HEK293 (cell line): Measurements from ENCODE around the gene GRIK2.

ENCODE experiments used
- CTCF ChIA-PET: fragments of 350-600 bp; formaldehyde crosslinking; extraction: SDS; loops from one replicate; lab custom pipeline; 2021; ENCODE audit warnings: antibody characterized with exemption; lab: Yijun Ruan, JAX
- POLR2A ChIA-PET: fragments of 300-600 bp; formaldehyde crosslinking; extraction: SDS; loops from one replicate; lab custom pipeline; 2020; ENCODE audit warnings: antibody characterized with exemption, inconsistent platforms; lab: Yijun Ruan, JAX
- H3K27ac ChIP-seq: fragments of 200-500 bp; sonication (Bioruptor generic); 2 replicates; pipeline ENCODE4 v1.5.1; 2014; ENCODE audit warnings: low read depth, low read length, control low read depth, inconsistent platforms; ENCODE audit errors: extremely low read depth
- H3K36me3 ChIP-seq, 2 experiments: fragments of 200-500 bp in 1 of 2; sonication (Bioruptor generic) in 1 of 2; 1 replicate in 1 of 2; 2 replicates in 1 of 2; pipeline ENCODE4 v1.5.1; 2014 to 2017; ENCODE audit warnings: inconsistent platforms in 2 of 2, low read length in 2 of 2; ENCODE audit not compliant: control insufficient read depth in 2 of 2, insufficient read depth in 1 of 2
- H3K4me1 ChIP-seq: fragments of 200-500 bp; sonication (Bioruptor generic); 2 replicates; pipeline ENCODE4 v1.5.1; 2014; ENCODE audit warnings: mild to moderate bottlenecking, low read length, inconsistent platforms; ENCODE audit not compliant: control insufficient read depth, insufficient read depth
- H3K4me3 ChIP-seq: 2 replicates; pipeline ENCODE4 v1.5.1; 2011; ENCODE audit warnings: low read depth, mild to moderate bottlenecking, control low read depth, low read length, moderate library complexity
- H3K9me3 ChIP-seq: fragments of 200-500 bp; sonication (Bioruptor generic); 2 replicates; pipeline ENCODE4 v1.5.1; 2014; ENCODE audit warnings: low read depth, low read length, inconsistent platforms; ENCODE audit not compliant: control insufficient read depth, insufficient read depth
- BCL11A ChIP-seq: fragments of 450-650 bp; formaldehyde crosslinking; IDR thresholded peaks from 2 replicates; pipeline ENCODE4 v1.5.1; 2016; ENCODE audit warnings: low read depth, missing biosample characterization, missing genetic modification characterization
- GLIS1 ChIP-seq: fragments of 450-650 bp; formaldehyde crosslinking; IDR thresholded peaks from 2 replicates; pipeline ENCODE4 v1.5.1; 2016; ENCODE audit warnings: missing biosample characterization, missing genetic modification characterization
- HOXD13 ChIP-seq: sonication (generic); formaldehyde crosslinking; IDR thresholded peaks from 2 replicates; pipeline ENCODE4 v1.8.0; 2022; ENCODE audit warnings: missing genetic modification reagents, borderline replicate concordance
- MEIS1 ChIP-seq: sonication (generic); formaldehyde crosslinking; IDR thresholded peaks from 2 replicates; pipeline ENCODE4 v1.8.1; 2022; ENCODE audit warnings: missing genetic modification reagents, mild to moderate bottlenecking, borderline replicate concordance
- MZF1 ChIP-seq: fragments of 450-650 bp; formaldehyde crosslinking; IDR thresholded peaks from 2 replicates; pipeline ENCODE4 v1.5.1; 2017; ENCODE audit warnings: missing biosample characterization, missing genetic modification characterization, borderline replicate concordance
- PRDM1 ChIP-seq: fragments of 450-650 bp; formaldehyde crosslinking; IDR thresholded peaks from 2 replicates; pipeline ENCODE4; 2016; ENCODE audit warnings: missing biosample characterization, missing genetic modification characterization
- SP2 ChIP-seq: fragments of 450-650 bp; formaldehyde crosslinking; IDR thresholded peaks from 2 replicates; pipeline ENCODE4 v1.5.1; 2016; ENCODE audit warnings: missing biosample characterization, missing genetic modification characterization
- ZFHX2 ChIP-seq: fragments of 450-650 bp; formaldehyde crosslinking; conservative IDR thresholded peaks from 2 replicates; pipeline ENCODE4 v1.5.1; 2016; ENCODE audit warnings: missing biosample characterization, missing genetic modification characterization
- ZNF121 ChIP-seq: fragments of 450-650 bp; formaldehyde crosslinking; IDR thresholded peaks from 2 replicates; pipeline ENCODE4 v1.5.1; 2016; ENCODE audit warnings: missing biosample characterization, missing genetic modification characterization
- ZNF132 ChIP-seq: fragments of 450-650 bp; formaldehyde crosslinking; IDR thresholded peaks from 2 replicates; pipeline ENCODE4 v1.5.1; 2017; ENCODE audit warnings: missing biosample characterization, missing genetic modification characterization, borderline replicate concordance
- ZNF133 ChIP-seq: fragments of 450-650 bp; formaldehyde crosslinking; IDR thresholded peaks from 2 replicates; pipeline ENCODE4 v1.5.1; 2016; ENCODE audit warnings: missing biosample characterization, missing genetic modification characterization
- ZNF221 ChIP-seq: fragments of 450-650 bp; formaldehyde crosslinking; IDR thresholded peaks from 2 replicates; pipeline ENCODE4 v1.5.1; 2017; ENCODE audit warnings: missing biosample characterization, missing genetic modification characterization, borderline replicate concordance
- ZNF26 ChIP-seq: fragments of 450-650 bp; formaldehyde crosslinking; IDR thresholded peaks from 2 replicates; pipeline ENCODE4 v1.5.1; 2016; ENCODE audit warnings: missing biosample characterization, missing genetic modification characterization
- ZNF610 ChIP-seq: fragments of 450-650 bp; formaldehyde crosslinking; IDR thresholded peaks from 2 replicates; pipeline ENCODE4 v1.5.1; 2016; ENCODE audit warnings: missing biosample characterization, missing genetic modification characterization, borderline replicate concordance
- ZNF623 ChIP-seq: fragments of 450-650 bp; formaldehyde crosslinking; IDR thresholded peaks from 2 replicates; pipeline ENCODE4 v1.5.1; 2016; ENCODE audit warnings: missing biosample characterization, missing genetic modification characterization
- ZNF654 ChIP-seq: fragments of 450-650 bp; formaldehyde crosslinking; IDR thresholded peaks from 2 replicates; pipeline ENCODE4 v1.5.1; 2016; ENCODE audit warnings: low read depth, missing biosample characterization, missing genetic modification characterization
- ZSCAN4 ChIP-seq: fragments of 450-650 bp; formaldehyde crosslinking; IDR thresholded peaks from 2 replicates; pipeline ENCODE4 v1.5.1; 2017; ENCODE audit warnings: missing biosample characterization, missing genetic modification characterization
- TF ChIP-seq, protein P1 (sequence below): fragments of 450-650 bp; formaldehyde crosslinking; IDR thresholded peaks from 2 replicates; pipeline ENCODE4 v1.5.1; 2017; ENCODE audit warnings: missing biosample characterization, missing genetic modification characterization
- TF ChIP-seq, protein P2 (sequence below): fragments of 450-650 bp; formaldehyde crosslinking; IDR thresholded peaks from 2 replicates; pipeline ENCODE4 v1.5.1; 2016; ENCODE audit warnings: missing biosample characterization, missing genetic modification characterization

GRIK2 gene

DNA sequence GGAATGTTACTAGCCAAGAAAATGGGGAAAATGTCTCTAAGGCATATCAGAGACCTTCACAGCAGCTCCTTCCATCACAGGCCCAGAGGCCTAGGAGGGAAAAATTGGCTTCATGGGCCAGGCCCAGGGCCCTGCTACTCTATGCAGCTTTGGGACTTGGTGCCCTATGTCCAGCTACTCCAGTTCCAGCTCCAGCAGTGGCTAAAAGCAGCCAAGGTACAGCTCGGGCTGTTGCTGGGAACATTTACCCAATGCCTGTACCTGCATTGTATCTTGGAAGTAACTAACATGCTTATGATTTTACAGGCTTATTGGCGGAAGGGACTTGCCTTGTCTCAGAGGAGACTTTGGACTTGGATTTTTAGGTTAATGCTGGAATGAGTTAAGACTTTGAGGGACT lies 390.6 kb downstream of the GRIK2 start:
- no peaks in the 10 kb centered on the region; the same call in 1 of the 2 replicates for H3K9me3 ChIP-seq
- POLR2A ChIA-PET: no interaction called here
- H3K36me3 ChIP-seq: no peaks in the 10 kb centered on the region
- H3K4me1 ChIP-seq: no peaks in the 10 kb centered on the region
- no peak overlapping the region for H3K4me3 ChIP-seq
- H3K27ac ChIP-seq: no peak overlapping the region
- TF ChIP-seq MZF1 (tag by site-specific recombination) (no peak), MEIS1 (no peak), ZNF610 (tag by site-specific recombination) (no peak), ZNF121 (no peak), ZNF26 (tag by site-specific recombination) (no peak), PRDM1 (tag by site-specific recombination) (no peak), ZFHX2 (tag by site-specific recombination) (no peak), BCL11A (tag by site-specific recombination) (no peak), ZNF221 (tag by site-specific recombination) (no peak), HOXD13 (CRISPR knock-in tag) (no peak)
- TF ChIP-seq, protein P1, sequence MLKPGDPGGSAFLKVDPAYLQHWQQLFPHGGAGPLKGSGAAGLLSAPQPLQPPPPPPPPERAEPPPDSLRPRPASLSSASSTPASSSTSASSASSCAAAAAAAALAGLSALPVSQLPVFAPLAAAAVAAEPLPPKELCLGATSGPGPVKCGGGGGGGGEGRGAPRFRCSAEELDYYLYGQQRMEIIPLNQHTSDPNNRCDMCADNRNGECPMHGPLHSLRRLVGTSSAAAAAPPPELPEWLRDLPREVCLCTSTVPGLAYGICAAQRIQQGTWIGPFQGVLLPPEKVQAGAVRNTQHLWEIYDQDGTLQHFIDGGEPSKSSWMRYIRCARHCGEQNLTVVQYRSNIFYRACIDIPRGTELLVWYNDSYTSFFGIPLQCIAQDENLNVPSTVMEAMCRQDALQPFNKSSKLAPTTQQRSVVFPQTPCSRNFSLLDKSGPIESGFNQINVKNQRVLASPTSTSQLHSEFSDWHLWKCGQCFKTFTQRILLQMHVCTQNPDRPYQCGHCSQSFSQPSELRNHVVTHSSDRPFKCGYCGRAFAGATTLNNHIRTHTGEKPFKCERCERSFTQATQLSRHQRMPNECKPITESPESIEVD (tag by site-specific recombination): no peak
- TF ChIP-seq, protein P2, sequence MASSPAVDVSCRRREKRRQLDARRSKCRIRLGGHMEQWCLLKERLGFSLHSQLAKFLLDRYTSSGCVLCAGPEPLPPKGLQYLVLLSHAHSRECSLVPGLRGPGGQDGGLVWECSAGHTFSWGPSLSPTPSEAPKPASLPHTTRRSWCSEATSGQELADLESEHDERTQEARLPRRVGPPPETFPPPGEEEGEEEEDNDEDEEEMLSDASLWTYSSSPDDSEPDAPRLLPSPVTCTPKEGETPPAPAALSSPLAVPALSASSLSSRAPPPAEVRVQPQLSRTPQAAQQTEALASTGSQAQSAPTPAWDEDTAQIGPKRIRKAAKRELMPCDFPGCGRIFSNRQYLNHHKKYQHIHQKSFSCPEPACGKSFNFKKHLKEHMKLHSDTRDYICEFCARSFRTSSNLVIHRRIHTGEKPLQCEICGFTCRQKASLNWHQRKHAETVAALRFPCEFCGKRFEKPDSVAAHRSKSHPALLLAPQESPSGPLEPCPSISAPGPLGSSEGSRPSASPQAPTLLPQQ (tag by site-specific recombination): no peak
- CTCF ChIA-PET: no interaction called here

DNA sequence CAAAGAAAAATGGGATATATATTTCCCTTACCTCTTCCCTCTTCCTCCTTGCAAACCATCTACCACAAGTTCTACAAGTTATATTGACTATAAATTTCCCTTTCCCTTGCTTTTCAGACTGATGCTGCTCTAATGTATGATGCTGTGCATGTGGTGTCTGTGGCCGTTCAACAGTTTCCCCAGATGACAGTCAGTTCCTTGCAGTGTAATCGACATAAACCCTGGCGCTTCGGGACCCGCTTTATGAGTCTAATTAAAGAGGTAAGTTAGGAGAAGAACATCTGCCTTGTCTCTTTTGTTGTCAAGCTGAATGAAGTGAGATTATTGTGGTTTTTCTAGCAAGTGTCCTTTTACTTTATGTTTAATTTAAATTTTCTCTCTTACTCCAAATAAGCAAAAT lies 406.0 kb downstream of the GRIK2 start:
- no peaks in the 10 kb centered on the region for H3K36me3 ChIP-seq
- CTCF ChIA-PET: no interaction called here
- TF ChIP-seq ZNF623 (tag by site-specific recombination): no peak
- no peak for TF ChIP-seq ZSCAN4
- no peak for TF ChIP-seq ZNF654 (tag by site-specific recombination)
- no peak for TF ChIP-seq GLIS1 (tag by site-specific recombination)
- no peak for TF ChIP-seq SP2 (tag by site-specific recombination)
- no peak for TF ChIP-seq ZNF132 (tag by site-specific recombination)
- TF ChIP-seq ZNF133 (tag by site-specific recombination): no peak
- no peaks in the 10 kb centered on the region for H3K4me1 ChIP-seq
- no peak overlapping the region for H3K27ac ChIP-seq
- no peaks in the 10 kb centered on the region for H3K9me3 ChIP-seq
- no peak overlapping the region for H3K4me3 ChIP-seq
- POLR2A ChIA-PET: no interaction called here
